Spinal cord (tissue), 10 donors: ENCODE results near the gene NMNAT2. TPM values are rescaled to one million over a fixed set of nuclear protein-coding genes. Genes with fewer than 3 reads are reported as not detected.

Experiments
- DNase-seq, 6 donors: peaks; one replicate each; pipeline versions ENCODE4 v3.0.0 to v3.0.0-alpha.2; 2013 to 2015; ENCODE audit warnings: low spot score in 6 of 6, low read depth in 4 of 6
- H3K27ac ChIP-seq: one replicate; pipeline ENCODE4 v1.5.1; 2013; ENCODE audit warnings: low read depth, low read length, control low read depth
- H3K27me3 ChIP-seq: one replicate; pipeline ENCODE4 v1.6.1; 2013; ENCODE audit warnings: low read length; ENCODE audit not compliant: control insufficient read depth, insufficient read depth
- H3K36me3 ChIP-seq: one replicate; pipeline ENCODE4 v1.6.1; 2013; ENCODE audit warnings: low read length; ENCODE audit not compliant: control insufficient read depth, insufficient read depth
- H3K4me1 ChIP-seq: one replicate; pipeline ENCODE4 v1.6.1; 2013; ENCODE audit warnings: low read length; ENCODE audit not compliant: control insufficient read depth, insufficient read depth
- H3K4me3 ChIP-seq: one replicate; pipeline ENCODE4 v1.5.1; 2013; ENCODE audit warnings: low read depth, low read length, control low read depth
- H3K9me3 ChIP-seq: one replicate; pipeline ENCODE4 v1.6.1; 2013; ENCODE audit warnings: low read length; ENCODE audit not compliant: control insufficient read depth, insufficient read depth
- WGBS: methylation state at CpG from one replicate; pipeline ENCODE4 v1.1.5; 2013; ENCODE audit warnings: missing lambda C conversion rate; ENCODE audit not compliant: insufficient coverage; 5-methylcytosine and 5-hydroxymethylcytosine counted together
- polyA plus RNA-seq, 2 donors: library from polyadenylated mRNA; unstranded; fragments of 120-200 nt; gene quantifications; one replicate each; pipeline ENCODE4 v1.2.1, GENCODE V29; 2013; ENCODE audit not compliant: insufficient read length in 2 of 2
- total RNA-seq, 2 donors: library from RNA; depleted of rRNA in 1 of 2; stranded (reverse); fragments of 120-200 nt in 1 of 2; fragments of >200 nt in 1 of 2; gene quantifications; one replicate each; pipeline versions ENCODE4 v1.2.3 to v1.2.4, GENCODE V29; 2013 to 2014
- donor health status: healthy.

NMNAT2 gene
- total and polyA plus RNA-seq, 4 donors: 20.8 to 65.9 (median 45.4) TPM

DNA sequence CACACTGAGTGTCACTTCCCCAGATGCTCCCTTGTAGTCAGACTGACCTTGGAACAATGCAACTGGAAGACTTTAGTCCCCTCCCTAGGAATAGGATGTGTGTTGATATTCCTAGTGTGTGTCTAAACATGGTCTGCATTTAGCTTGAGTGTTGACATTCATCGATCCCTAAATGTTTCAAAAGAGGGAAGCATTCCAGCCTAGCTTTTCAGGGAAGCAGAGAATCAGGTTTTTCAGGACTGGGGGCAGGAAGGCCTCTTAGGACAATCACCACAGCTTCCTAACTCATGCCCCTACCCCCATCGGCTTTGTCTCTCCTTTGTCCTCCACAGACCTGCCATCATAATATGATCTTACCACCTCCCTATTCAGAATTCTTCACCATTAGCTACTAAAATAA is 43.4 kb downstream of the NMNAT2 start:
- Histone ChIP-seq H3K4me1 (no peaks in the 10 kb centered on the region), H3K27ac (no peak overlapping the region), H3K36me3 (no peaks in the 10 kb centered on the region), H3K9me3 (no peaks in the 10 kb centered on the region), H3K4me3 (no peak overlapping the region), H3K27me3 (no peaks in the 10 kb centered on the region)
- 70% methylated on average over 2 of the region's 2 CpGs for WGBS
- DNase-seq: no peak

GRCh38 chr1:183372586-183373230 is 45.5 kb downstream of the NMNAT2 start:
- WGBS: 77% methylated on average over 2 of the region's 4 CpGs
- no peaks in the 10 kb centered on the region for H3K36me3 ChIP-seq
- H3K9me3 ChIP-seq: no peaks in the 10 kb centered on the region
- DNase-seq: peak in 1 of 6 donors; percentile 41
- no peaks in the 10 kb centered on the region for H3K27me3 ChIP-seq
- peak overlapping the region; percentile 57 for H3K27ac ChIP-seq
- no peak overlapping the region for H3K4me3 ChIP-seq
- H3K4me1 ChIP-seq: peaks cover 5% of the 10 kb centered on the region

DNA sequence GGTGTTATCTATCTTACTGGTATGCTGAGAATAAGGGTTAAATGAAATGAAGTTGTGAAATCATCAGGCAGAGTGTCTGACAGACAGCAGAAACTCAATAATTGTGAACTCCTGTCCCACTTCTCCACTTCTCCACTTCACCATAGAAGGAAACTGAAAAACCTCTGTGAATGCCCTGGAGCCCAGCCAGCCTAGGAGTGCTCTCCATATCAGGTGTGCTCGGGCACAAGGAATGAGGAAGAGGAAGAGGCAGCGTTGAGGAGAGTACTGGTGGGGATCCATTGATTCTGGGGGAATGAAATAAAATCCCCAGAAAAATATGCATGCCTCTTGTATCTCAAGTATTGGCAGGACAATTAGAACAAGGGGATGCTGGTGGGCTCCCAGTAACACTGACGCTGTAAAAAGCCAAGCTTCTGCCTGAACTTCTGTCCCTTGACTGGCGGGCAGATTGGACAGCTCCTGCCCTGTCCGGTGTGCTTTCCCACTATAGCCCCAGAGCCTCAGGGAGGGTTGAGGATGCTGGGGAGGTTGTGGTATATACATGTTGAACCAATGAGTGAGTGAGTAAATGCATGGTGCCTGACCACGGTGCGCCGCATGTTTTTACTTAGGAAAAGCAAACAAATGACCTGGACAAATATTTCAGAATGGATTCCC is 47.7 kb downstream of the NMNAT2 start:
- no peak for DNase-seq
- Histone ChIP-seq H3K36me3 (no peaks in the 10 kb centered on the region), H3K9me3 (no peaks in the 10 kb centered on the region), H3K27me3 (no peaks in the 10 kb centered on the region), H3K4me3 (no peak overlapping the region), H3K4me1 (peaks cover 5% of the 10 kb centered on the region), H3K27ac (no peak overlapping the region)
- 100% methylated on average over 3 of the region's 8 CpGs for WGBS

GRCh38 chr1:183368213-183369108 is 49.7 kb downstream of the NMNAT2 start:
- 49% methylated on average over 6 of the region's 11 CpGs for WGBS
- DNase-seq: peak in 2 of 6 donors; percentile 48 to 81
- H3K36me3 ChIP-seq: no peaks in the 10 kb centered on the region

GRCh38 chr1:183366116-183366515 is 52.1 kb downstream of the NMNAT2 start:
- no peaks in the 10 kb centered on the region for H3K27me3 ChIP-seq
- peaks cover 5% of the 10 kb centered on the region for H3K4me1 ChIP-seq
- no peak overlapping the region for H3K4me3 ChIP-seq
- WGBS: no CpG with 5 or more reads among the region's 1 CpG
- H3K27ac ChIP-seq: no peak overlapping the region
- DNase-seq: no peak
- H3K9me3 ChIP-seq: no peaks in the 10 kb centered on the region
- H3K36me3 ChIP-seq: no peaks in the 10 kb centered on the region

More at GRCh38 chr1:183368213-183369108, 49.7 kb downstream of the NMNAT2 start:
- H3K4me1 ChIP-seq: peaks cover 5% of the 10 kb centered on the region
- H3K4me3 ChIP-seq: no peak overlapping the region
- no peaks in the 10 kb centered on the region for H3K27me3 ChIP-seq
- no peak overlapping the region for H3K27ac ChIP-seq
- no peaks in the 10 kb centered on the region for H3K9me3 ChIP-seq

DNA sequence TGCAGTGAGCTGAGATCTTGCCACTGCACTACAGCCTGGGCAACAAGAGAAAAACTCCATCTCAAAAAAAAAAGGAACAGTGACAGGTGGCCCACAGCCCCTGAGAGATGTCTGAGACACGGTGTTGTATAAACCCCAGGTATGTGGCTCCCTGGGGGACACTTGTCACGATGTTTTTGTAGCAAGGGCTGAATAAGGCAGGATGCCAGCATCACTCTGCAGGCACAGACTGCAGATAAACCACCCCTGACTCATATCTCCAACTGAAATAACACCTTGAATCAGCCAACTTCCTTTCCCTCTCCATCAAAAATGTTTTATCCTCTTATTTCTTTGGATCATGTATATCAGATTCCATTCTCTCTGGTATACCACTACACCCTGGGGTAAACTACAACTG is 52.5 kb downstream of the NMNAT2 start:
- no peaks in the 10 kb centered on the region for H3K9me3 ChIP-seq
- H3K4me1 ChIP-seq: peaks cover 5% of the 10 kb centered on the region
- no peak overlapping the region for H3K27ac ChIP-seq
- no peak overlapping the region for H3K4me3 ChIP-seq
- 33% methylated on average over 1 of the region's 2 CpGs for WGBS
- peak in 1 of 6 donors; percentile 56 for DNase-seq
- no peaks in the 10 kb centered on the region for H3K36me3 ChIP-seq
- H3K27me3 ChIP-seq: no peaks in the 10 kb centered on the region

GRCh38 chr1:183365093-183365492 is 53.1 kb downstream of the NMNAT2 start:
- 59% methylated on average over 3 of the region's 4 CpGs for WGBS
- Histone ChIP-seq H3K4me1 (peaks cover 5% of the 10 kb centered on the region), H3K36me3 (no peaks in the 10 kb centered on the region), H3K27ac (no peak overlapping the region), H3K9me3 (no peaks in the 10 kb centered on the region), H3K27me3 (no peaks in the 10 kb centered on the region), H3K4me3 (no peak overlapping the region)
- DNase-seq: no peak

- DNase-seq: no peak
- Histone ChIP-seq H3K27ac (no peak overlapping the region), H3K9me3 (no peaks in the 10 kb centered on the region), H3K4me3 (no peak overlapping the region), H3K4me1 (peaks cover 3% of the 10 kb centered on the region), H3K27me3 (no peaks in the 10 kb centered on the region), H3K36me3 (no peaks in the 10 kb centered on the region)
- no CpG with 5 or more reads among the region's 3 CpGs for WGBS
These were observed 54.2 kb downstream of the NMNAT2 start for GRCh38 chr1:183363972-183364371.

DNA sequence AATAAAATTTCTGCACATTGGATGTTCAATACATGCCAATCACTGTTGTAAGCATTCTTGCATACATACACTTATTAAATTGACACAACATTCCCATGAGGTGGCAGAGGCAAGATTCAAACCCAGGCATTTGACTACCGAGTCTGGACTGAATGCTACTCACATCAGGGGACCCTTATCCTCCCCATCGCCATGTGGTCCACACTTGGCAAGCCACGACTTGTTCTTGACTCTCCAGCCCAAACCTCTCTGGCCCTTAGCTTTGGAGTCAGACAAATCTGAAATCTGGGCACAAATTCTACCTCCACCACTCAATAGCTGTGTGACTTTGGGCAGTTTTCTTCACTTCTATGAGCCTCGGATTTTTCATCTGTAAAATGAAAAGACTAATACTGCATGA is 57.1 kb downstream of the NMNAT2 start:
- Histone ChIP-seq H3K4me3 (no peak overlapping the region), H3K36me3 (no peaks in the 10 kb centered on the region), H3K27ac (no peak overlapping the region), H3K9me3 (no peaks in the 10 kb centered on the region), H3K4me1 (no peaks in the 10 kb centered on the region), H3K27me3 (no peaks in the 10 kb centered on the region)
- WGBS: 55% methylated on average over 3 of the region's 4 CpGs
- DNase-seq: no peak
